Measurements from ENCODE around the gene CDKL2. TPM values are rescaled to one million over a fixed set of nuclear protein-coding genes. Genes with fewer than 3 reads are reported as not detected.
"Not testable (repeated sequence)": the region's sequence is repeated elsewhere in the genome, so short reads cannot be mapped to it uniquely, and the experiment has no call there.

Gene CDKL2
- 0.49 and 0.66 TPM in 2 replicates for total RNA-seq

DNA sequence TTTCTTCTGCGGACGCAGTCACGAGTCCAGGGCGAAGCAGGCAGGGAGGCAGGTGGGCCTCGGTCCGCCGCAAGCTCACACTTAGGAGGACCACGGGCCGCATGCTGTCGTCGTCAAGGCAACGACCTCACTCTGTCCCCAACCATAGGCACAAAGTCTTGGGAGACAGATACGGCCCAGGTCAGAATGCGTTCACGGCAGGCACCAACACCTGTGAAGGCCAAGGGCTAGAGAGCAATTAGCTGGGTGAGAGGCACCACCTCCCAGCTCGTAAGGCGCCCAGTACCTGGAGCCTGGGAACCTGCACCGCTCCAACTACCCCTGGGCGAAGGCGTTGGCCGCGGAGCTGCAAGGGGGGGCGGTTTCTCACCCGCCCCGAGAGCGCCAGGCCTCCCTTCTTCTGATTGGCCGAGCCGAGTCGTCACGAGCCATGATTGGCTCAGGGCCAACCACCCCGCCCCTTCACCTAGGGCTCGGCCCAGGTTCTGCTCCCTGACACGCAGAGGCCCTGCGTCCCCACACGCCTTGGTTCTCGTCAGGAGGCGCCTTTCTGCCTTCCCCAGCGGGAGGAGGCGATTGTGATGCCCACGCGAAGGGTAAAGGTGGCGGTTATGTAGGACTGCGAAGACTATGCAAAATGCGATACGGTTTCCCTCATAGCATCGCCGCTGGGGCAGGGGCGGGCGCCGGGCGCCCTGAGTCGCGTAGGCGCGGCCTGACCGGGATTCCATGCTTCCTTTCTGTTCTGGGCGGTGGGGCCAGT lies at the start of gene CDKL2:
CDKL2 (minus strand) TSS at position 355 of the 763 bp plus-strand sequence. CDS start 4,540 bp downstream, outside the sequence.
- intact Hi-C loops (cut with micrococcal nuclease): loop anchor here (1.0 to 5.0 kb wide), 11 partner anchors 25 to 1527 kb away; partner anchors contain the start of genes CCNG2, G3BP2, NAAA and RCHY1

GRCh38 chr4:75678965-75679364 lies 48.6 kb upstream of the CDKL2 start:
- intact Hi-C loops (cut with micrococcal nuclease): no loop called here

- intact Hi-C loops (cut with micrococcal nuclease): no loop called here
Observed at GRCh38 chr4:75678473-75678872, 48.1 kb upstream of the CDKL2 start.

- intact Hi-C loops (cut with micrococcal nuclease): no loop called here
Observed at GRCh38 chr4:75675004-75675531, 44.7 kb upstream of the CDKL2 start.

DNA sequence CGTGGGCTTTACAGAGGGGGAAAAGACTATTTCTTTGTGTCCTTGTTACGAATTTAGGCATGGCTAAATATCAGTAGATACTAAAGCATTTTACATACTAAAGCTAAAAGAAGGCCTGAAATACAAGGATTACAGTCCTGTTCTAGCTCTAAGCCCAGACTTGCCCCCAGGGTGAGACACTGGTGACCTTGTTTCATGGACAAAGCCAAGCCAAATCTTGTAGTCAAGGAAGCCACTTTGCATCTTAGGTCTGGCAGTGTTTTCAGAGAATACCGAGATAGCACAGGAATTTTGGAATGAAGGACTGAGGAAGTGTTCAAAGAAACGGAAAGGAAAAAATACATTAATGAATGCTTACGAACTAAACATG lies 43.6 kb upstream of the CDKL2 start:
- intact Hi-C loops (cut with micrococcal nuclease): loop anchor here (1.0 to 5.0 kb wide), 11 partner anchors 19 to 1483 kb away; partner anchors contain the start of genes CCNG2, CDKL2, NUP54 and RCHY1

DNA sequence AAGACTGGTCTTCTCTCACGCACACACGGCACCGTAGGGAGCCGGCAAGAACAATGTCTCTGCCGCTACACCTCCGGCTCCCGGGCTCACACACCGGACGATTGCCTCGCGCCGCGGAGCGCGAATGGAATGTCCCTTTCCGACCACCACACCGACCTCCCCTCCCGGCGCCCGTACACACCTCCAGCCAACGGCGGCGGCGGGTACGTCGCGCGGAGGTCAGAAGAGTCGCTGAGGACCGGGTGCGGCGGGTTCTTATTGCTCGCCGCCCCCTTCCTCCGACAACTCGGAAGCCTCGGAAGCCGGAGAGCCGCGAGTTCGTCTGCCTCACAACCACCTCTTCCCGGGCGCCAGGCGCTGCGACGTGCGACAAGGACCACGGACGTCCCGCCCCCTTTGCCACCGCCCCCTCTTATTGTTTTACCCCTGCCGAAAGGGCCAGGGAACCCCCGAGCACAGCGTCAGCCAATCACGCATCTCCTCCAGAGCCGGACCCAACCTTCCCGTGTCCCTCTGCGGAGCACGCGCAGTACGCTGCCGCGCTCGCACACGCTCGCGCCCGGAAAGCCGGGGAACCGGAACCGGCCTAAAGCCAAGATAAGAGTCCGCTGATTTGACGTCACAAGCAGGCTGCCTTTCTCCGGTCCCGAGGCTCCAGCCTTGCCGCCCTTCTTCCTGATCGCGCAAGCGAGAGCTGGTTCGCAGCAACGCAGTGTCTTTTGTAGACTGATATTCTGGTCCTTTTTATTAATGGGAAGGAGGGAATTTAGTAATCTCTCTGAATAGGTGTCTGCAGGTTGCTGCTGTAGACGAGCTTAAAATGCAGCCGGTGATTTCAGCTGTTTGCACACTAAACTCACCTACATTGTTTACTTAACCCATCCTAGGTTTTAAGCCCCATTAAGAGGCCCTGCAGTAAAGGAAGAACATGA lies 43.0 kb upstream of the CDKL2 start, which contains the start of gene G3BP2:
G3BP2 (minus strand) TSS at position 385 of the 932 bp plus-strand sequence. CDS start 11,386 bp downstream, outside the sequence.
- intact Hi-C loops (cut with micrococcal nuclease): loop anchor here (1.0 to 5.0 kb wide), 11 partner anchors 18 to 1484 kb away; partner anchors contain the start of genes CCNG2, CDKL2, NUP54 and RCHY1

- intact Hi-C loops (cut with micrococcal nuclease): loop anchor here (1.0 to 5.0 kb wide), 12 partner anchors 17 to 1484 kb away; partner anchors contain the start of genes CCNG2, CDKL2, NUP54 and RCHY1
Observed at GRCh38 chr4:75672461-75673026, 42.2 kb upstream of the CDKL2 start.

- intact Hi-C loops (cut with micrococcal nuclease): loop anchor here (1.0 to 5.0 kb wide), 4 partner anchors 36 to 1485 kb away; partner anchors contain the start of genes CCNG2 and SDAD1
Observed at GRCh38 chr4:75671802-75672421, 41.6 kb upstream of the CDKL2 start.

- intact Hi-C loops (cut with micrococcal nuclease): no loop called here
Observed at GRCh38 chr4:75668596-75668995, 38.3 kb upstream of the CDKL2 start.

GRCh38 chr4:75667636-75668035 lies 37.3 kb upstream of the CDKL2 start:
- intact Hi-C loops (cut with micrococcal nuclease): not testable (repeated sequence)

GRCh38 chr4:75666299-75666698 lies 36.0 kb upstream of the CDKL2 start:
- intact Hi-C loops (cut with micrococcal nuclease): loop anchor here (1.0 kb wide), 1 partner anchor 9 kb away; no protein-coding TSS in a partner anchor

- intact Hi-C loops (cut with micrococcal nuclease): not testable (repeated sequence)
Observed at GRCh38 chr4:75664604-75665003, 34.3 kb upstream of the CDKL2 start.

GRCh38 chr4:75662626-75663025 lies 32.3 kb upstream of the CDKL2 start:
- intact Hi-C loops (cut with micrococcal nuclease): no loop called here

- intact Hi-C loops (cut with micrococcal nuclease): no loop called here
Observed at GRCh38 chr4:75660491-75660890, 30.2 kb upstream of the CDKL2 start.

GRCh38 chr4:75659512-75660031 lies 29.2 kb upstream of the CDKL2 start:
- intact Hi-C loops (cut with micrococcal nuclease): no loop called here

GRCh38 chr4:75658876-75659275 lies 28.5 kb upstream of the CDKL2 start:
- intact Hi-C loops (cut with micrococcal nuclease): no loop called here

GRCh38 chr4:75655562-75655961 lies 25.2 kb upstream of the CDKL2 start:
- intact Hi-C loops (cut with micrococcal nuclease): loop anchor here (1.0 kb wide), 10 partner anchors 18 to 1420 kb away; partner anchors contain the start of genes CCNI, CDKL2, G3BP2 and NAAA

- intact Hi-C loops (cut with micrococcal nuclease): loop anchor here (1.0 kb wide), 10 partner anchors 18 to 1420 kb away; partner anchors contain the start of genes CCNI, CDKL2, G3BP2 and NAAA
Observed at GRCh38 chr4:75654905-75655304, 24.6 kb upstream of the CDKL2 start.

DNA sequence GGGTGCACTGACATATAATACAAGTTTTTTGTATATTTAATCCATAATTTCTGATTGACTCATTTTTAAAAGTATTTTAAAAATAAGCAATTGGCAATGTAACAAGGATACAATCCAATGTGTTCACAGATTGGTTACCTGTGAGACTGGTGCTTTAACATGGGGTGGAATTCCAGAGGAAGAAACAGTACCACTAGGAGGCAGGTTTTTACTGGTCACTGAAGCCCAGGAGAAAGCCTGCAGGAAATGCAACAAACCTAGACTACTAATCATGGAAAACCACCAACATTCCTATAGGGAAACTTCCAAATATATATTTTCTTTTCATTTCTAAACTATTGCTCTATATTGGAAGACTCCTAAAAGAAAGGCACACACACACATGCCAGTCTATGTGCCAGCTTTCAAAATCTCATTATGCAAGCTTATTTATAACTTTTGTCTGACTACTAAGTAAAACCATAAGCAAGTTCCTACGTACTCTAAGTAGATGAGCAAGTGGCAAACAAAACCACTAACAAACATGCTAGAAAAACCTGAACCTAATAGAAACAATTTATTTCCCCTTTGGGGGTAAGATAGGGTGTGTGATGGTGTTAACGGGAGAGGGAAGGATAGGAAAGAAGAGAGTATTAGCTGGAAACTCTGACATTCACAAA lies 23.6 kb upstream of the CDKL2 start:
- intact Hi-C loops (cut with micrococcal nuclease): no loop called here

Data from T-helper 1 cell treated with Interleukin-12 subunit alpha and Interleukin-12 subunit beta and Interleukin-4 antibody, amounts not matched to agents 30 ng/mL and 1 ng/mL, for 36 hours (primary cell).